ENCODE data around the gene GMPS. TPM values are rescaled to one million over a fixed set of nuclear protein-coding genes. Genes with fewer than 3 reads are reported as not detected.

The GMPS gene
- total and polyA plus RNA-seq, 8 donors = 4.6 to 43.7 (median 22.7) TPM

- Histone ChIP-seq H3K36me3 (peaks cover 31 to 100% (median 88%) of the 10 kb centered on the region in 4 donors), H3K4me1 (no peaks in the 10 kb centered on the region), H3K27me3 (no peaks in the 10 kb centered on the region), H3K27ac (peak overlapping the region in 1 of 5 donors; percentile 3), H3K9me3 (no peaks in the 10 kb centered on the region), H3K4me3 (no peak overlapping the region)
- intact Hi-C loops (cut with DNase I; ENCODE audit: low total_unique reads) = no loop called here
- TF ChIP-seq POLR2AphosphoS5 (IDR thresholded peaks at IDR 0.05) = no peak
- TF ChIP-seq, protein P1, sequence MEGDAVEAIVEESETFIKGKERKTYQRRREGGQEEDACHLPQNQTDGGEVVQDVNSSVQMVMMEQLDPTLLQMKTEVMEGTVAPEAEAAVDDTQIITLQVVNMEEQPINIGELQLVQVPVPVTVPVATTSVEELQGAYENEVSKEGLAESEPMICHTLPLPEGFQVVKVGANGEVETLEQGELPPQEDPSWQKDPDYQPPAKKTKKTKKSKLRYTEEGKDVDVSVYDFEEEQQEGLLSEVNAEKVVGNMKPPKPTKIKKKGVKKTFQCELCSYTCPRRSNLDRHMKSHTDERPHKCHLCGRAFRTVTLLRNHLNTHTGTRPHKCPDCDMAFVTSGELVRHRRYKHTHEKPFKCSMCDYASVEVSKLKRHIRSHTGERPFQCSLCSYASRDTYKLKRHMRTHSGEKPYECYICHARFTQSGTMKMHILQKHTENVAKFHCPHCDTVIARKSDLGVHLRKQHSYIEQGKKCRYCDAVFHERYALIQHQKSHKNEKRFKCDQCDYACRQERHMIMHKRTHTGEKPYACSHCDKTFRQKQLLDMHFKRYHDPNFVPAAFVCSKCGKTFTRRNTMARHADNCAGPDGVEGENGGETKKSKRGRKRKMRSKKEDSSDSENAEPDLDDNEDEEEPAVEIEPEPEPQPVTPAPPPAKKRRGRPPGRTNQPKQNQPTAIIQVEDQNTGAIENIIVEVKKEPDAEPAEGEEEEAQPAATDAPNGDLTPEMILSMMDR (IDR thresholded peaks at IDR 0.05) = no peak
- no peak for TF ChIP-seq EP300 (IDR thresholded peaks at IDR 0.05)
- TF ChIP-seq POLR2A (IDR thresholded peaks at IDR 0.05) = no peak
- WGBS, 5 donors = 60 to 90% (median 85%) methylated on average over 1 of the region's 1 CpG
- no peak for DNase-seq
Measured at GRCh38 chr3:155912579-155913190, 42.2 kb downstream of the GMPS start.

- Histone ChIP-seq H3K4me1 (no peaks in the 10 kb centered on the region), H3K4me3 (no peak overlapping the region), H3K36me3 (peaks cover 31 to 92% (median 86%) of the 10 kb centered on the region in 4 donors), H3K9me3 (no peaks in the 10 kb centered on the region), H3K27me3 (no peaks in the 10 kb centered on the region), H3K27ac (no peak overlapping the region)
- 100% methylated on average over 1 of the region's 1 CpG for WGBS, 5 donors
- DNase-seq = peak in 1 of 2 donors; percentile 4
- intact Hi-C loops (cut with DNase I; ENCODE audit: low total_unique reads) = no loop called here
- TF ChIP-seq POLR2AphosphoS5 (IDR thresholded peaks at IDR 0.05) (no peak), EP300 (IDR thresholded peaks at IDR 0.05) (no peak), POLR2A (IDR thresholded peaks at IDR 0.05) (no peak)
- TF ChIP-seq, protein P1 (IDR thresholded peaks at IDR 0.05) = no peak
Measured at GRCh38 chr3:155917781-155918180, 47.3 kb downstream of the GMPS start.

- Histone ChIP-seq H3K9me3 (no peaks in the 10 kb centered on the region), H3K27ac (no peak overlapping the region), H3K4me3 (no peak overlapping the region), H3K36me3 (peaks cover 27 to 92% (median 85%) of the 10 kb centered on the region in 4 donors), H3K27me3 (no peaks in the 10 kb centered on the region), H3K4me1 (no peaks in the 10 kb centered on the region)
- intact Hi-C loops (cut with DNase I; ENCODE audit: low total_unique reads) = no loop called here
- no peak for DNase-seq
- TF ChIP-seq, protein P1 (IDR thresholded peaks at IDR 0.05) = no peak
- TF ChIP-seq POLR2AphosphoS5 (IDR thresholded peaks at IDR 0.05) (no peak), POLR2A (IDR thresholded peaks at IDR 0.05) (no peak), EP300 (IDR thresholded peaks at IDR 0.05) (no peak)
Measured at GRCh38 chr3:155919728-155920127, 49.3 kb downstream of the GMPS start.

- Histone ChIP-seq H3K4me1 (no peaks in the 10 kb centered on the region), H3K27ac (no peak overlapping the region), H3K4me3 (no peak overlapping the region), H3K36me3 (peaks cover 20 to 92% (median 85%) of the 10 kb centered on the region in 4 donors), H3K27me3 (no peaks in the 10 kb centered on the region), H3K9me3 (no peaks in the 10 kb centered on the region)
- TF ChIP-seq POLR2AphosphoS5 (IDR thresholded peaks at IDR 0.05) (no peak), POLR2A (IDR thresholded peaks at IDR 0.05) (no peak), EP300 (IDR thresholded peaks at IDR 0.05) (no peak)
- TF ChIP-seq, protein P1 (IDR thresholded peaks at IDR 0.05) = no peak
- WGBS, 5 donors = 93 to 98% (median 96%) methylated on average over 2 of the region's 2 CpGs
- no peak for DNase-seq
- intact Hi-C loops (cut with DNase I; ENCODE audit: low total_unique reads) = no loop called here
Measured at GRCh38 chr3:155921486-155921885, 51.0 kb downstream of the GMPS start.
